GM12891 (cell line): ENCODE data around the gene ENTPD7.
A peak's percentile ranks its signal among the peaks of the same experiment; 100 is the strongest.

Experiments
- DNase-seq: peaks from one replicate; pipeline ENCODE4 v3.0.0; 2011; ENCODE audit warnings: low spot score; ENCODE audit not compliant: insufficient read length
- FAIRE-seq: peaks from 2 replicates; lab custom pipeline; 2011; peaks lifted over from hg19 to GRCh38; lab: Jason Lieb, UNC
- PAX5 ChIP-seq: IDR thresholded peaks from 2 replicates; pipeline ENCODE4 v1.6.1; 2011; ENCODE audit warnings: low read length, moderate library complexity, mild to moderate bottlenecking; ENCODE audit not compliant: insufficient read depth, severe bottlenecking
- POLR2A ChIP-seq: IDR thresholded peaks from 2 replicates; pipeline ENCODE4 v1.6.1; 2011; ENCODE audit warnings: low read depth, low read length, control low read depth
- POLR2AphosphoS5 ChIP-seq: IDR thresholded peaks from 2 replicates; pipeline ENCODE4 v1.6.1; 2011; ENCODE audit warnings: low read depth, low read length, control low read depth
- POU2F2 ChIP-seq: IDR thresholded peaks from 2 replicates; pipeline ENCODE4 v1.6.1; 2011; ENCODE audit warnings: low read depth, mild to moderate bottlenecking, control low read depth, low read length, moderate library complexity
- SPI1 ChIP-seq: IDR thresholded peaks from 2 replicates; pipeline ENCODE4 v1.6.1; 2011; ENCODE audit warnings: low read depth, low read length, control low read depth
- TAF1 ChIP-seq: IDR thresholded peaks from 2 replicates; pipeline ENCODE4 v1.6.1; 2011; ENCODE audit warnings: low read depth, low read length, control low read depth

Gene ENTPD7

DNA sequence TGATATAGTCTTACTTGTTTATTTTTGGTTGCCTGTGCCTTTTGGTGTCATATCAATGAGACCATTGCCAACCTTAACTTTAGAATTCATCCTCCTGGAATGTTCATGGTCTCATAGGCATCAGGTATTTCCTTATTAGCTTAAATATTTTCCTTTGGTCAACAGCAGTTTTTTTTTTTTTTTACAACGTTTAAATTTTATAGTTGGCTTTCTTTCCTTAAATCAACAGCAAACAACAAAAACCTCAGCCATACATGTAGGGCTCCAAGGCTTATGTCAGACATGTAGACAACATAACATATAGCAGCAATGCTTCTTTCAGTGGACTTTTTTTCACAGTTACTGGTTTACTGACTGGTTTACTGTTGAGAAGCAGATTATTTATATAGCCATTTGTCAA lies 22.7 kb downstream of the ENTPD7 start:
- no peak for FAIRE-seq
- no peak for DNase-seq
- no peak for TF ChIP-seq TAF1
- no peak for TF ChIP-seq PAX5
- no peak for TF ChIP-seq POLR2AphosphoS5
- TF ChIP-seq SPI1, result no peak
- TF ChIP-seq POLR2A, result no peak
- no peak for TF ChIP-seq POU2F2

DNA sequence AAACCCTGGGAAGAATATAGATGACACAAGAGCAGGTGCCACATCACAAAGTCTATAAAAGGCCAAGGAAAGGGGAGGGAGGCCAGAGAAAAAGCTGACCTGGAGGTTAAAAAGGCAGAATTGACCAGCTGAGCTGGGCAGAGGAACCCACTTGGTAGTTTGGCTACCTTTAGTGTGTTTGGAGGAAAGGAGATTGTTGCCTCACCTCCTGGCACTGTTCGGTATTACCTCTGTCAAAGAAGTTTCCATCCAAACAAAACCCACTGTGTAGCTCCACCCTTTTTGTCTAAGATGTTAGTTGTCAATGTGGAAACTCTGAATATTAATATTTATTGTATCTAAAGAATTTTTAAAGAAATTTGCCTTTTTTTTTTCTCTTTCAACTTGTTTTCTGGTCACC lies 23.4 kb downstream of the ENTPD7 start:
- TF ChIP-seq POU2F2 (no peak), POLR2AphosphoS5 (no peak), POLR2A (no peak), SPI1 (no peak), PAX5 (no peak), TAF1 (no peak)
- DNase-seq (no peak), FAIRE-seq (no peak)

DNA sequence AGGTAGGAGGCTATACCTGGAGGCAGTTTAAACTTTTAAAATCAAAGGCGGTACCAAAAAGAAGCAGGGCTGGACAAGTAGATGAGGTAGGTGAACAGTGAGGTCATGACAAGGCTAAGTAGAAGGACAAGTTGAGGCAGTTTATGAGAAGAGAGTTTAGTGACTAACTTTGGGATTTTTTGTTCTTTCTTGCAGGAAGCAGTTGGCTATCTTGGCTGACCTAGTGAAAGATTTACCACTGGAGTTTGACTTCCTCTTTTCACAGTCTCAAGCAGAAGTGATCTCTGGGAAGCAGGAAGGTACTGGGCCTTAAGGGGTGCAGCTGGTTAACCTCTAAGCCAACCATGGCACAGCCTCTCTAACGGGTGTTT lies 26.3 kb downstream of the ENTPD7 start:
- peak; percentile 62 for FAIRE-seq
- no peak for DNase-seq
- no peak for TF ChIP-seq PAX5
- TF ChIP-seq SPI1, result peak; percentile 96

DNA sequence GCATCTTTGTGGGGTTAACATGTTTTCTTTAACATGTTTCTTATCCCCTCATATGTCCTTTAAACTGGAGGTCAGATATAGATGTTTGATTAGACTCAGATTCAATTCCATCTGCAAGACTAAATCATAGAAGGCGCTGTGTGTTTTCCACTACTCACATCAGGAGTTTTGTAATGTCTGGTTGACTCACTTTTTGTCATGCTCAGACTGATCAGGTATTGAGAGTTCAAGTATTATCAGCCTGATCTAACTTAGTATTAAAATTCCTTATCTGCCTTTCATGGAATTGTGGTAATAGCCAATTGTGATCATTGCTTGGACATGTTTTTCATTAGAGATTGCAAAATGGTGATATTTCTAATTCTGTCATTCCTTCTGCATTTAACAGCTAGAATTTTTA lies 30.2 kb downstream of the ENTPD7 start:
- no peak for TF ChIP-seq POLR2A
- DNase-seq, result no peak
- FAIRE-seq, result no peak

DNA sequence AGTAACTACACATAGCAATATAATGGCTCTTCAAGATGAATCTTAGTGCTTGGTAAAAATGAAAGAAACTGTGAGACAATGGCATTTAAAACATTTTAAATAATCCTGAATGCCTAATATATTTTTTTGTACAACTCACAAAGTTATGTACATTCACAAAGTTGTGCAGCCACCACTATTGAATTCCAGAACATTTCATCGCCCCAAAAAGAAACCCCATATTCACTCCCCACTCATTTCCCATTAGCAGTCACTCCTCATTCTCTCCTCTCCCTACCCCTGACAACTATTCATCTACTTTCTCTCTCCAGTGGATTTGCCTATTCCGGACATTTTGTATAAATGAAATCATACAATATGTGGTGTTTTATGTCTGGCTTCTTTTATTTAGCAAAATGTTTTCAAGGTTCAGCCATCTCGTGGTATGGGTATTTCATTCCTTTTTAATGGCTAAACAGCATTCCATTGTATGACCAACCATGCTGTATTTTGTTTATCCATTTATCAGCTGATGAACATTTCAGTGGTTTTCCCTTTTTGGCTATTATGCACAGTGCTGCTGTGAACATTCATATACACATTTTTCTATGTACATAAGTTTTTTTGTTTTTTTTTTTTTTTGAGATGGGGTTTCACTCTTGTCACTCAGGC lies 34.7 kb downstream of the ENTPD7 start:
- DNase-seq, result no peak

DNA sequence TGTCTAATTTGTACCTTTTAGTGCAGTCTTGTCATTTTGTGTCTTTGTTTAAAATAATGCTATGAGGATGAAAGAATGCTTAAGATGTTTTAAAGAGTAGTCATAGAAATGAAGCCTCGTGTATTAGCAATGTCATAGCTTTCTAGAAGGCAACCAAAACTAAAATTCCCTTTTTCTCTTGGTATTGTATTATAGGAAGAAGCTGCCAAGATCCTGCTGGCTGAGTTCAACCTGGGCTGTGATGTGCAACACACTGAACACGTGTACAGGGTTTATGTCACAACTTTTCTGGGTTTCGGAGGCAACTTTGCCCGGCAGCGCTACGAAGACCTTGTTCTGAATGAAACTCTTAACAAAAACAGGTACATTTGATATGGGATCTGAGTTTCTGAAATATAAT lies 36.5 kb downstream of the ENTPD7 start:
- DNase-seq, result no peak
- FAIRE-seq, result no peak
- TF ChIP-seq SPI1 (no peak), PAX5 (no peak), POU2F2 (no peak)

More for the DNA sequence above, 34.7 kb downstream of the ENTPD7 start:
- TF ChIP-seq TAF1, result no peak
- TF ChIP-seq POLR2AphosphoS5, result no peak
- no peak for TF ChIP-seq POU2F2
- no peak for TF ChIP-seq SPI1
- no peak for TF ChIP-seq PAX5
- TF ChIP-seq POLR2A, result no peak
- no peak for FAIRE-seq

DNA sequence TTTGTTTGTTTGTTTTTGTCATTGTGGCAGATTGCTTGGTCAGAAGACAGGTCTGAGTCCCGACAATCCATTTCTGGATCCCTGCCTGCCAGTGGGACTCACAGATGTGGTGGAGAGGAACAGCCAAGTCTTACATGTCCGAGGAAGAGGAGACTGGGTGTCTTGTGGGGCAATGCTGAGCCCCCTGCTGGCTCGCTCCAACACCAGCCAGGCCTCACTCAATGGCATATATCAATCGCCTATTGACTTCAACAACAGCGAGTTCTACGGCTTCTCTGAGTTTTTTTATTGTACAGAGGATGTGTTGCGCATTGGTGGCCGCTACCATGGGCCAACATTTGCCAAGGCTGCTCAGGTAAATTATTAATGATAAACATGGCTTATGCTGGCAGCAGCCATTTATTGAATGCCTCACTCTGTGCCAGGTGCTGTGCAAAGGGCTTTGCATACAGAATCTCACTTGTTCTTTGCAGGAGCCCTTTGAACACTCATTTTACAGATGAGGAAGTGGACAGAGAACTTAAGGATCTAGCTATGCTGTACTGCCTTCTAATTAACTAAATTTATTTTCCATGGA lies 39.3 kb downstream of the ENTPD7 start:
- TF ChIP-seq POU2F2 (no peak), SPI1 (no peak), POLR2A (no peak), TAF1 (no peak), PAX5 (no peak)
- DNase-seq (no peak), FAIRE-seq (no peak)

DNA sequence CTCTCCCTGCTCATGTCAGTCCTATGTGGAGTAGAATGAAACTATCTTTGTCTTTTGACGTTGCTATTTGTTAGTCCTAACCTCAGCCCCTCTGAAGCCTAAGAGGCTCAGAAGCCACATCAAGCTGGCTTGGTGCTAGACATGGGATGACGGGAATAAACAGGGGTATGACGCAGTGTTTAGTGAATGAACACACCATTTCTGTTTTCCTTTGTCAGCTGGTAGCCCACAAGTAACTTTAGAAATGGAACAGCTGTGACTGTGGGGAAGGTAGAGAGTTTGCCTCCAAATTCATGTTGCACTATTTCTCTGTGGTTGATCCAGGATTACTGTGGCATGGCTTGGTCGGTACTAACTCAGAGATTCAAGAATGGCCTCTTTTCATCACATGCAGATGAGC lies 41.3 kb downstream of the ENTPD7 start:
- FAIRE-seq, result no peak

DNA sequence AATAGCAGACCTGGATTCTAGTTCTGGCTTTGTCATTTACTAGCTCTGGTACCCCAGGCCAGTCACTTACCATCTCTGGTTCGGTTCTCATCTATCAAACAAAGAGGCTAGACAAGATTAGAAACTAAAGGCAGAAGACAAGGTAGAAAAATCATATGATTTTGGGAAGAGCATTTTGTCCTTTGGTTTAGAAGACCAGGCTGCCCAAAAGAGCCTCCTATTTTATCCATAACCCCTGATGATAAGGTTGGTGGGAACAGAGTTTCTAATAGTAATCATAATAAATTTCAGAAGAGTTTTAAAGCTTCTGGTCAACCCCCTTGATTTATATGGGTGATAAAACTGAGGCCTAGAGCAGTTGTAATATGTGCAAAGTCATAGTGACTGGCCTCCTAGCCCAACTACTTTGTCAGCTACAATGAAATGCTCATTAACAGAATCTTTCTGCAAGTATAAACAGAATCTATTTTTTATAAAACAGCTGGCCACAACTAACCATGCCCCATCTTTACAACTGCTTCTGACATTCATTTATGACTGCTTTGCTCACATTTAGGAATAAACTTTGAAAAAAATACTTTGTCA lies 49.2 kb downstream of the ENTPD7 start:
- DNase-seq (no peak), FAIRE-seq (no peak)
- TF ChIP-seq PAX5 (no peak), SPI1 (no peak), POLR2AphosphoS5 (no peak), POLR2A (no peak), TAF1 (no peak)

More for the DNA sequence above, 41.3 kb downstream of the ENTPD7 start:
- TF ChIP-seq POU2F2 (no peak), TAF1 (no peak), POLR2A (no peak), POLR2AphosphoS5 (no peak), PAX5 (no peak), SPI1 (no peak)
- DNase-seq, result no peak

DNA sequence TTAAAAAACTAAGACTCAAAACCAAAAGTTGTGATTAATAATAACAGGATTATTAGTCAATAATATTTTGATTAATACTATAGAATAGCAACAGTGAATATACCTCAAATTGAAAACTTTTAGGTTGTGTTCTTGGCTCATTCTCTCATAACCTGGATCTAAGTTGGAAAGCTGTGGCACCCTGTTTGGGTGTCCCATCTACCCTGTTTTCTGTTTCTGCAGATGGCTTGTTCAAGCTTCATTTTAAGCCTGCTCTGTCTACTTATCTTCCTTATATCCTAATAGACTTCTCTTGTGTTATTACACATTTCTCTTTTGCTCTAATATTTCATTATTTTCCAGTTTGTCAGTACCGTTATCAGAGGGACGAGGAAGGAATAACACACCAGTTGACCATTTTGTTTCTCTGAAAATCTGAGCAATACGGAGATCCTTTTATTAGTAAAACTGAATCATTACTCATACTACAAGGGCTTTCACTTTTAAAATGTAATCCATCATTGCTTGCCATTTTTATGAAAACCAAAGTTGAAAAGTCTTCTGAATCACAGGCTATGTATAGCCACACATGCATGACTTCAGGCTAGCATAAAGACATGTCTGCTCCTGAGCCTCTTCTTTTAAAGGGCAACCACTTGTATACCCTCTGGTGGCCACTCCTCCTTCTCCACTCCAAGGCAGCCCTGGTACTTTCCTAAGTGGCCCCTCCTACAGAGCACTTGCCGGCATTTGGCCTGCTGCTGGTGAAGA lies 50.3 kb downstream of the ENTPD7 start:
- TF ChIP-seq SPI1 (no peak), PAX5 (no peak), POU2F2 (no peak), POLR2A (no peak), POLR2AphosphoS5 (no peak), TAF1 (no peak)
- DNase-seq (no peak), FAIRE-seq (no peak)
